ENCODE results near the gene BANP.
"Not testable (repeated sequence)": the region's sequence is repeated elsewhere in the genome, so short reads cannot be mapped to it uniquely, and the experiment has no call there.

DNA sequence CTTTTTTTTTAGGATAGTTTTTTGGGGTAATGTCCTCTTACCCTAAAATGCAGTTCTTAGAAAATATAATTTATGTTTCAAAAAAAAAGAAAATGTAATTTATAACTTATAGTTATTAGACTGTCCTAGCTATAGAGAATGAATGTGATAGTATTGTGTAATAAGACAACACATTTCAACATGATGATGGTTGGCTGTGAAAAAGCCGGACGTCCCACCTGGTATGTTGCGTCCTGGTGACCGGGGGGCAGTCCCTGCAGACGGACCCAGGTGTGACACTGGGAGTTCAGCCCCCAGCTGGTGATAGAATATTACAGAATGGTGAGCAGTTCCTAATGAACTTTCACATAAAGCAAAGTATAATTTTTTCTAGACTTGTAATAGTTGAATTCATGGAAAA is 34.3 kb downstream of the BANP start:
- TF ChIP-seq ZNF121 (CRISPR knock-in tag; IDR thresholded peaks at IDR 0.05), result not testable (repeated sequence)
- TF ChIP-seq, protein P1, sequence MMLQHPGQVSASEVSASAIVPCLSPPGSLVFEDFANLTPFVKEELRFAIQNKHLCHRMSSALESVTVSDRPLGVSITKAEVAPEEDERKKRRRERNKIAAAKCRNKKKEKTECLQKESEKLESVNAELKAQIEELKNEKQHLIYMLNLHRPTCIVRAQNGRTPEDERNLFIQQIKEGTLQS (CRISPR knock-in tag; conservative IDR thresholded peaks at IDR 0.05), result not testable (repeated sequence)
- TF ChIP-seq, protein P2, sequence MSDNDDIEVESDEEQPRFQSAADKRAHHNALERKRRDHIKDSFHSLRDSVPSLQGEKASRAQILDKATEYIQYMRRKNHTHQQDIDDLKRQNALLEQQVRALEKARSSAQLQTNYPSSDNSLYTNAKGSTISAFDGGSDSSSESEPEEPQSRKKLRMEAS (CRISPR knock-in tag; IDR thresholded peaks at IDR 0.05), result not testable (repeated sequence)

All from WTC11 (cell line).